Measurements from ENCODE around the gene TRPM2. TPM values are rescaled to one million over a fixed set of nuclear protein-coding genes. Genes with fewer than 3 reads are reported as not detected.
A peak's percentile ranks its signal among the peaks of the same experiment; 100 is the strongest.

Gene TRPM2
- total RNA-seq, 1 donor from 2014 or later = 0.07 TPM

- peaks cover 37% of the 10 kb centered on the region for H3K27me3 Mint-ChIP-seq
- peaks cover 6% of the 10 kb centered on the region for H3K9me3 Mint-ChIP-seq
- TF ChIP-seq, protein P1, sequence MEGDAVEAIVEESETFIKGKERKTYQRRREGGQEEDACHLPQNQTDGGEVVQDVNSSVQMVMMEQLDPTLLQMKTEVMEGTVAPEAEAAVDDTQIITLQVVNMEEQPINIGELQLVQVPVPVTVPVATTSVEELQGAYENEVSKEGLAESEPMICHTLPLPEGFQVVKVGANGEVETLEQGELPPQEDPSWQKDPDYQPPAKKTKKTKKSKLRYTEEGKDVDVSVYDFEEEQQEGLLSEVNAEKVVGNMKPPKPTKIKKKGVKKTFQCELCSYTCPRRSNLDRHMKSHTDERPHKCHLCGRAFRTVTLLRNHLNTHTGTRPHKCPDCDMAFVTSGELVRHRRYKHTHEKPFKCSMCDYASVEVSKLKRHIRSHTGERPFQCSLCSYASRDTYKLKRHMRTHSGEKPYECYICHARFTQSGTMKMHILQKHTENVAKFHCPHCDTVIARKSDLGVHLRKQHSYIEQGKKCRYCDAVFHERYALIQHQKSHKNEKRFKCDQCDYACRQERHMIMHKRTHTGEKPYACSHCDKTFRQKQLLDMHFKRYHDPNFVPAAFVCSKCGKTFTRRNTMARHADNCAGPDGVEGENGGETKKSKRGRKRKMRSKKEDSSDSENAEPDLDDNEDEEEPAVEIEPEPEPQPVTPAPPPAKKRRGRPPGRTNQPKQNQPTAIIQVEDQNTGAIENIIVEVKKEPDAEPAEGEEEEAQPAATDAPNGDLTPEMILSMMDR (conservative IDR thresholded peaks at IDR 0.05) = no peak
- DNase-seq (ENCODE audit: extremely low spot score, unreplicated experiment) = peak; percentile 45
- H3K4me3 Mint-ChIP-seq = no peak overlapping the region
- H3K27ac Mint-ChIP-seq = no peak overlapping the region
- no peaks in the 10 kb centered on the region for H3K4me1 Mint-ChIP-seq (ENCODE audit: unreplicated experiment)
- H3K36me3 Mint-ChIP-seq = no peaks in the 10 kb centered on the region
These were observed 21.3 kb downstream of the TRPM2 start for GRCh38 chr21:44374601-44375280.

DNA sequence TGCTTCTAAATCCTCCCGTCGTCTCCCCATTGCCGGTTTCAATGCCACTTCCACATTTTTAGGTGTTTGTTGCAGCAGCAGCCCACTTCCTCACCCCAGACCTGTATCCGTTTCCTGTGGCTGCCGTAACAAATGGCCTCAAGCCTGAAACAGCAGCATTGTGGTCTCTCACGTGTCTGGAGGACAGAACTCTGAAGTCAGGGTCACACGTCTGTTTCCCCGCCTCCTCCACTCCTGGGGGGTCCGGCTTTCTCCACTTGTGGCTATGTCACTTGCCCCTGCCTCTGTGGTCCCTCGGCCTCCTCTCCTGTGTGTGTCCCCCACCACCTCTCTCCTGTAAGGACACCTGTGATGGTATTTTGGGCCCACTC is 21.8 kb downstream of the TRPM2 start:
- Mint-ChIP-seq H3K36me3 (no peaks in the 10 kb centered on the region), H3K9me3 (peaks cover 6% of the 10 kb centered on the region), H3K4me1 (ENCODE audit: unreplicated experiment) (no peaks in the 10 kb centered on the region), H3K27me3 (peaks cover 37% of the 10 kb centered on the region), H3K4me3 (no peak overlapping the region), H3K27ac (no peak overlapping the region)
- TF ChIP-seq, protein P1 (conservative IDR thresholded peaks at IDR 0.05) = no peak
- peak; percentile 42 for DNase-seq (ENCODE audit: extremely low spot score, unreplicated experiment)

DNA sequence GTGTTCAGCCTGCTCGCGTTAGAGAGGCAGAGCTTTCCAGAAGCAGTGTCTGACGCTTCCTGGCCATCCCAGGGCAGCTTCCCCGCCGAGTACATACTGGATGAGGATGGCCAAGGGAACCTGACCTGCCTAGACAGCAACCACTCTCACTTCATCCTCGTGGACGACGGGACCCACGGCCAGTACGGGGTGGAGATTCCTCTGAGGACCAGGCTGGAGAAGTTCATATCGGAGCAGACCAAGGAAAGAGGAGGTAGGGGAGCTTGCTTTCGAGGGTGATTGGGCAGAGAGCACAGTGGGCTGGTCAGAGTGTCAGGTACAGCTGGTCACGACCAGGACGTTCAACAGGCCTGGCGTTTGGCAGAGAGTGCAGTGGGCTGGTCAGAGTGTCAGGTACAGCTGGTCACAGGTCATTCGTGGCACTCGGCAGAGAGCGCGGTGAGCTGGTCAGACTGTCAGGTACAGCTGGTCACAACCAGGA is 22.4 kb downstream of the TRPM2 start:
- Mint-ChIP-seq H3K27me3 (peaks cover 34% of the 10 kb centered on the region), H3K4me1 (ENCODE audit: unreplicated experiment) (no peaks in the 10 kb centered on the region), H3K9me3 (peaks cover 6% of the 10 kb centered on the region), H3K36me3 (no peaks in the 10 kb centered on the region), H3K4me3 (no peak overlapping the region), H3K27ac (no peak overlapping the region)
- peak; percentile 57 for DNase-seq (ENCODE audit: extremely low spot score, unreplicated experiment)
- TF ChIP-seq, protein P1 (conservative IDR thresholded peaks at IDR 0.05) = no peak

DNA sequence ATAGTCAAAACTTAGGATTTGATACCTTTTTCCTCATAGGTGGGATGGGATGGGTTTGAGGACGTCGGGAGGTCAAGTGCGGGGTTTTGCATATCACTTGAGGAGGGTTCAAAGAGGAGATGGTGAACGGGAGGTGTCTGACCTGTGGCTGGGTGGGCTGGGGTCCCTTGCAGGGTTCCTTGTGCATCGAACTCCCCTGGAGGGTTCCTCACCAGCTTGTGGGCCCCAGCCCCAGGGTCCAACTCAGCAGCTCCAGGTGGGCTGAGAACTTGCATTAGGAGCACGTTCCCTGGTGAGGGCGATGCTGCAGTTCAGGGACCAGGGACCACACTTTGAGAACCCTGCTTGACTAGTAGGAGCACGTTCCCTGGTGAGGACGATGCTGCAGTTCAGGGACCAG is 23.2 kb downstream of the TRPM2 start:
- Mint-ChIP-seq H3K36me3 (no peaks in the 10 kb centered on the region), H3K27ac (no peak overlapping the region), H3K4me3 (no peak overlapping the region), H3K4me1 (ENCODE audit: unreplicated experiment) (no peaks in the 10 kb centered on the region), H3K9me3 (peaks cover 6% of the 10 kb centered on the region), H3K27me3 (peaks cover 30% of the 10 kb centered on the region)
- DNase-seq (ENCODE audit: extremely low spot score, unreplicated experiment) = peak; percentile 39
- TF ChIP-seq, protein P1 (conservative IDR thresholded peaks at IDR 0.05) = no peak

DNA sequence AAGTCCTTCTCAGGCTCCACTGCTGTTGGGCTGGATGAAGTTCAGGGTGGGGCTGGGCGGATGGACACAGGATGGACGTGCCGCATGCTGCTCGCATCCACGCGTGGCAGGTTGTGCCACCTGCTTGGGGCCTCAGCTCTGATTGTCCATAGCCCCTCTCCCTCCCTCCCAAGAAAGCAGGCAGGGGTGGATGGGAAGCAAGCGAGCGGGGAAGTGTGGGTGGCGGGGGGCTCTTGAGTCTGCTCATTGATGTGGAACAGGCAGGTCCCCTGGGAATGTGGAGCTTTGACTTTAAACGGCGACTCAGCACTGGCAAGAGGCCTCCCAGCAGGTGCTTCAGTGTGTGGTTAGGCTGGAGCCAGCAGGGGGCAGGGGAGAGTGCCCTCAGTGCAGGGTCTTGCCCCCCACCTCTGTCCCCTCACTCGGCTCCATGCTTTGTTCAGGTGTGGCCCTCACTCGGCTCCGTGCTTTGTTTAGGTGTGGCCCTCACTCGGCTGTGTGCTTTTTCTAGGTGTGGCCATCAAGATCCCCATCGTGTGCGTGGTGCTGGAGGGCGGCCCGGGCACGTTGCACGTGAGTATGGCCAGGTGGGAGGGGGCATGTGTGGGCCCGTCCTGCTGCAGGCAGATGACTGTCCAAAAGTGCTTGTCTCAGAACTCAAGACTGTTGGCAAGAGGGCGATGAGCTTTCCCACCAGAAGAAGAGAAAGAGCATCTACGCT is 23.9 kb downstream of the TRPM2 start:
- Mint-ChIP-seq H3K27ac (no peak overlapping the region), H3K9me3 (peaks cover 6% of the 10 kb centered on the region), H3K27me3 (peaks cover 28% of the 10 kb centered on the region), H3K36me3 (peaks cover 4% of the 10 kb centered on the region), H3K4me1 (ENCODE audit: unreplicated experiment) (no peaks in the 10 kb centered on the region), H3K4me3 (no peak overlapping the region)
- DNase-seq (ENCODE audit: extremely low spot score, unreplicated experiment) = peak; percentile 60
- TF ChIP-seq, protein P1 (conservative IDR thresholded peaks at IDR 0.05) = peak; percentile 39
